GM18508 (cell line): ENCODE results near the gene EEPD1.

Experiments used
- ATAC-seq: cut with Tn5 transposase; IDR thresholded peaks from one replicate; pipeline ENCODE4 v1.9.1; 2021; ENCODE audit warnings: moderate number of reproducible peaks; ENCODE audit not compliant: insufficient read depth, unreplicated experiment

The EEPD1 gene

DNA sequence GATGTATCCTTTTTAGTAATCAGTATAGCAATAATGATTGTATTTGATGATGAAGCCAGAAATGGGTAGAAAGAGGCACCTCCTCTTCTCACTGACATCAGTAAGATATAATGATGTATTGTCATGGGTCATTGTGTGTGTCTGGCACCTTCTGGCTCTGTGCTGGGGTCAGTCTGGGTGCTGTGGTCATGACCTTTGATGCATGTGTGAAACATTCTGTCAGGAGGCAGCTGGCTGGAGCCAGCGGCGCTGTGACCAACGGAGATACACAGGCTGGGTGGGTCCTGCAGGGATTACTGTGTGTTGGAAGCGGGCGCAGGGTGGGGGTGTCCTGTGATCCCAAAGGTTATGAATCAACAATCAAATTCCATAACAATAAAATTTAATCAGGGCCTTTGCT, 35.2 kb downstream of the EEPD1 start:
- ATAC-seq = no peak

DNA sequence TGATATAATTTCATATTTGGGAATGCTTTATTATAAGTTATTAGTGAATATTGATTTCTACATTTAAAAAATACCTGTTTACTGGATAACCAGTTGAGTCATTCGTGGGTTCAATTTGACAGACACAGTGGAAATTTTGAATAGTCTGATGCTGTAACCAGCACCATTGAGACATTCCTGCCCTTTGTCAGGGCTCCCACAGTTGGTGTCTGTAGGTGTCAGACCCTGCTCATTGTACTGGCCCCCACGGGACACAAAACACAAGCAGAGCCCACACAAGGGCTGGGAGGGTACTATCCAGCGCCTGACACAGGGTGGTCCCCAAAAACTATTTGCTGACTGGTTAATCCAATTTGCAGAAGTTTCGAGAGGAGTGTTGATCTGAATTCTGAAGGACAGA, 35.9 kb downstream of the EEPD1 start:
- no peak for ATAC-seq

DNA sequence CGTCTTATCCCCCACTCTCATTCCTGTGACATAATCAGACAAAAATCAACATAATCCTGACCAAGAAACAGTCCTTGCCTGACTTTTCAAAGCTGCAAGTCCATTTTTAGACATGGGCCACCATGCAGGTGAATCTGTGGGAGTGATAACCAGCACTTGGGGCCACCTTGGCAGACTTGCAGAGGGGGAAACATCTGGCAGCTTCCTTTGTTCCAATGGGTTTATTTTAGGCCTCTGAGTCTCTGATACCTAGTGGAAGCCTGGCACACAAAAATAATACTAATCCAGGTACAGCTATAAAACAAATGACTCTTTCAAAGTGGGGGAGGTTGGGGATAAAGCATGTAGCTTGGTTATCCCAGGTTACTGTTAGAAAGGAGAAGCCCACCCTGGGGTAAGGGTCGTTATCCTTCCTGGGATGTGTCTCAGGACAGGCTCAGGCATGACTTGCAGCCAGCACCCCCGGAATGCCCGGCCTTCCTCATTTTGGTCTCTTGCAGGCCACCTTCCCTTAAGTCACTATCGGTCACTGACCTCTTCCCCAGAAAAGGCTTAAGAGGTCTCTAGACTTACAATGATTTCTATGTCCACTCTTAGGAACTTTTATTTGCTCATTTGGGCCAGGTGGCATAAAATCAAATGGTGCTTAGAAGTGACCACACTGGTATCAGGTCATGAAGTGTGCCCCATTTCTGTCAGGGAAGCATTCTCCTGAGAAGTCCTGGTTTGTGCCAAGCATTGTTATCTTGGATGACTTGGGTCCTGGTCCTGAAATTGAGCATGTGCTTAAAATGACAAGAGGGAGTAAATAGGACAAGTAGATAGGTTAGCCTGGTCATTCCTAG, 37.6 kb downstream of the EEPD1 start:
- no peak for ATAC-seq

DNA sequence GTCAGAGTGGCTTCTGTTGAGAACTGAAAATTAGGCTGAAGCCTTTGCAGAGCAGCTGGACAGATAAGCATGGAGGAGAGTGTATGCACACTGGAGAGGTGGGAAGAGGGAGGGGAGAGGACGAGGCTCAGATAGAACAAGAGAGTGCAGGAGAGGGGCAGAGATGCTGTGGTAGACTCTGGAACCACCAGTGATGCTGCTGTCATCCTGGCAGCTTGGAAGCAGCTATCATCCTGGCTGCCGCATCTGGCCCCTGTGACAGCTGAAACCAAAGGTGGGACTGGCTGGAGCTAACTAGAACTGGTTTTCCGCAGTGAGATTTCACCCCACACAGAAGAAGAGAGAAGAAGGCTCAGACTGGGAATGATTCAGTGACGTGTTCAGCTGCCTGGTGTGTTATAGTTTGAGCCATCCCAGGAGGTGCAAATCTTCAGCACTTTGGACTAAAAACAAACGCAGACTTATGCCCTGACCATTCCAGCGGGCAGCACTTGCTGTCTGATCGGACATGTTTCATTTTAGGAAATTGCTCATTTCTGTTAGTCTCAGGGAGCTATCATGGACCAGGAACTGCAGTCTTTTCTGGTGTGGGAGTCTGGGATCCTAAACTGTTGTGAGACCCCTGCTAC, 38.4 kb downstream of the EEPD1 start:
- no peak for ATAC-seq

DNA sequence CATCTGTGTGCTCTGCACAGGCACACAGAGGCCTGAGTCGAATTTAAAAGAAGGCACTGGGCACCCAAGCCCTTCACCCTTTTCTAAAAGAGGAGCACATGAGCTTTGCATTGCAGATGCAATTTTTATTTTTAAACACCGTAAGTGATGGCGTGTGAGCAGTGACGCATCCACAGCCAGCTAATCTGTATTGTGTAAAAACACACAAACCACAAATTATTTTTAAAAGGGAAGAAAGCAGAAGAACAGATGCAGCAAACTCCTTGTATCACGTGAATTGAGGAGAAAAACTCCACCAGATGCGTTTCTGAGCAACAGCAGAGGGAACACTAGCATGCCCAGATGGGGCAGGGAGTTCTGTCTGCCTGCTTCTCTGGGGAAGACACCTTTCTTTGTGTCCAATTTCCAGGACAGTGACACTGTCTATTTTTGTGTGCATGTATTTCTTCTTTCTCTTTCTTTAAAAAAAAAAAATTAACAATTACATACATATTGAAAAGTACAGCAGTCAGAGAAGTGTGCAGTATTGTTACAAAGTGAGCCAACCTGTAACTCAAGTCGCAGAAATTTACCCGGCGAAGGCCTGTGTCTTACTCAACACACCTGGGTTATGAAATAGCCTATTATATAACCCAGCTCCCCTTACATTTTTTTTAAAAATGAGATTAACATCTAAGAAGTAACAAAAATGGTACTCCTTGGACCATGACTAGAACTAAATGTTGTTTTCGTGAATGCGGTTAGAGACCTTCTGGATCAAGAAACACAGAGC, 39.2 kb downstream of the EEPD1 start:
- no peak for ATAC-seq

DNA sequence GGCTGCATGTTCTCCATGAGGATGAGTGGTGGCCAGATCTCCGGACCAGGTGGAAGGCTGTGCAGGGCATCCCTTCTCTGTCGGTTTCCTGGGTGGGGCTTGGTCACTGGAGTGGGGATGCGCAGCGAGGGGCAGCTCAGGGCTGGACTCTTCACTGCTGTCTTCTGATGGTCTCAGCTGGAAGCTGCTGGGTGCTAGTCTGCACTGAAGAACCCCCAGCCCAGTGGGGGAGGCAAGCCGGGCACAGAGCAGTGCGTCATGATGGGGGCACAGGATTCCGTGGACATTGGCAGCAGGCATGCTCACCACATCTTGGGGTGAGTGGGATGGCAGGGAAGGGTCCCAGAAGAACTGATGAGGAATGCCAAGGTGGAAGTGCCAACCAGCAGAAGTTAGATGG, 39.8 kb downstream of the EEPD1 start:
- no peak for ATAC-seq

DNA sequence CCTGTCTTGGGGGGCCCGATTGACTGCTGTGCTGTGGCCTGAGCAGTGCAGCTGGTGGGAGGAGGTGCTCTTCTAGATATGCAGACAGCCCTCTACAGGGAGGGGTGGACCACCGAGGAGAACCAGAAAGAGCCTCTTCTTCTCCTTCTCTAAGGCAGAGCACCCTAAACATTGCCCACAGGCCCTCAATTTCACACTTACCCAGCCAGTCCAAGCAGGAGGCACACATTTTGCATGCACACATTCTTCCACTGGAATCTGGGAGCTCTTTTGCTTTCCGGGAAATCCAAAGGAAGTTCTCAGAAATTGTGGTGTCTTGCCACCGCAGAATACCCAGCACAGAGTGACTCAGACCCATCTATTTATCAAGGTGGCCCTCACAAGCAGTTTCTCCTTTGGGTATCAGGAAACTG, 45.8 kb downstream of the EEPD1 start:
- ATAC-seq = no peak

DNA sequence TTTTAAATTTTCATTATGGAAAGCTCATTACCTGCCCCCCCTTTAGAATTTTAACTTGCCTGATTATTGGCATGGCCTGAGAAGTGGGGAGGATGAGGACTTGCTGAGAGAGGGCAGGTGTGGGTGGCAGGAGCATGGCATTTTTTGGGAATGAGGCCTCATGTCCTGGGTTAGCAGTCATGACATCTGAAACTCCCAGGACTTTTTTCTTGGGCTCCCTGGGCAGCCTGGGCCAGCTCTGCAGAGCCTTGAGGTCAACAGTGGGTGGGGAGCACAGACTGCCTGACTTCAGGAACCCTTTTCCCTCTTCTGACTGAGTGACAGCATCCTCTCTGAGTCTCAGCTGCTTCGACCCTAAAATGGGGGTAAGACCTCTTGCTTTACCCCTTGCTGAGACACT, 46.3 kb downstream of the EEPD1 start:
- no peak for ATAC-seq

DNA sequence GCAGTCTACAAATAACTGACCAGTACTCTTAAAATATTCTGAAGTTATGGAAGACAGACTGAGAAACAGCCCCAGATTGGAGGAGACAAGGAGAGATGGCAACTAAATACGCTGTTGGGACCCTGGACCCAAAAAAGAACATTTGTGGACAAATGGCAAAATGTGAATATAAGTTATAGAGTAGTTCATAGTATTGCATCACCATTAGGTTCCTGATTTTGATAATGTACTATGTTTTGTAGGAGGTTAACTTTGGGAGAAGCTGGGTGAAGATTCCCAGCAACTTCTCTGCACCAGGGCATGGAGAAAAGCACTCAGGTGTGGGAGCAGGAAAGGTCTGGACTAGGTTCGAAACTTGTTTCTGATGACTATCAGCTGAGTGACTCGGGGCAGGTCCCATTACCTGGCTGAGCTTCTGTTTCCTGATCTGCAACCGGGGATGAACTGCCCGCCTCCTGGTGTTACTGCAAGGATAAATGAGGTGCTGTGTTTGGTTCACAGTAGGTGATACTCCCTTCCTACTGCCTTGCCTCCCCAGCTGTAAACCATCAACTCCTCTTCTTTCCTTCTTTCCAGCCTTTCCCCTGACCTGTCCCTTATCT, 48.2 kb downstream of the EEPD1 start:
- no peak for ATAC-seq

DNA sequence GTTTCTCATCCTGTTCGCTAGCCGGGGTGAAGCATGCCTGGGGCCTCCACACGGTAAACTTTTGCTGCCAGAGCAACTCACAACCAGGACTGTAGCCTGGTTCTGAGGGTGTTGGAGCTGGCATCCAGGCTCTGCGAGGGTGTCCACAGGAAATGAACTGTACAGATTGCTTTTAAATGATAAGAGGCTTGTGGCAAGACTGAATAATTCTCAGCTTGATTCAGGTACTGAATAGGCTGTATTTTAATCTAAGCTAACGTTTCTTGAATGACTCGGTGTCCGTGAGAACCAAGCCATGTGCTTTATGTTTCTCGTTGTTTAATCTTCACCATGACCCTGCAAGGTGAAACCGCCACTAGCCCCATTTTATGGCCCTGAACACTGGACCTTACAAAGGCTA, 49.3 kb downstream of the EEPD1 start:
- no peak for ATAC-seq

DNA sequence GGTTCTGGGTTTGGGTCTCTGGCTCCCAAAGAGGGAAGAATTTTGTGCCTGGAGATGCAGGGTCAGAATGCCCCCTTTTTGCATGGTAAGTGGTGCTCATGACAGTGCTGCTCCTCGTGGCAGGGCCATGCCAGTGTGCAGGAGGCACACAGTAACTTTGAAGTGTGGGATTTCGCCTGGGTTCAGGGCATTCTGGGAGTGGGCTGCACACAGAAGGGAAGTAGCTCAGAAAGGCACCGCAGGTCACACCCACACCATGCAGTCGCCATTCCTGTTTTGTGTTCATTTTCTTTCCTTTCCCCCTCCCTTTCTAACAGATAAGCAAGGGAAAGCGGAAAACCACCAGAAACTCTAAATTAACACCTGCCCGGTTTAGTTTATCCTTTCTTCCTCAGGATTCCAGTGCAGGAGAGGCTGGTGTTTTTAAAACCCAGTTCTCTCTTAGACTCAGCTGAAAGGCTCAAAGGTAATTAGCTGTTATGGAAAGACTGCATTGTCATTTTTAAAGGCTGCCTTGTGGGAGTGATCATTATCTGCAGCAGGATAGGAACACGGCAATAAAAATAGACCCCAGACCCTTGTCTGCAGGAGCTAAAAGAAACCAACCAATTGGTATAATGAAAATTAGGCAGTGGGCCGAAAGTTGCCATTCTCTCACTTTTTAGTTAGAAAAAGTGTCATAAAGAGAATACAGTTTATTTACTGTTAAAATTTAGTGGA, 50.2 kb downstream of the EEPD1 start:
- ATAC-seq = no peak

DNA sequence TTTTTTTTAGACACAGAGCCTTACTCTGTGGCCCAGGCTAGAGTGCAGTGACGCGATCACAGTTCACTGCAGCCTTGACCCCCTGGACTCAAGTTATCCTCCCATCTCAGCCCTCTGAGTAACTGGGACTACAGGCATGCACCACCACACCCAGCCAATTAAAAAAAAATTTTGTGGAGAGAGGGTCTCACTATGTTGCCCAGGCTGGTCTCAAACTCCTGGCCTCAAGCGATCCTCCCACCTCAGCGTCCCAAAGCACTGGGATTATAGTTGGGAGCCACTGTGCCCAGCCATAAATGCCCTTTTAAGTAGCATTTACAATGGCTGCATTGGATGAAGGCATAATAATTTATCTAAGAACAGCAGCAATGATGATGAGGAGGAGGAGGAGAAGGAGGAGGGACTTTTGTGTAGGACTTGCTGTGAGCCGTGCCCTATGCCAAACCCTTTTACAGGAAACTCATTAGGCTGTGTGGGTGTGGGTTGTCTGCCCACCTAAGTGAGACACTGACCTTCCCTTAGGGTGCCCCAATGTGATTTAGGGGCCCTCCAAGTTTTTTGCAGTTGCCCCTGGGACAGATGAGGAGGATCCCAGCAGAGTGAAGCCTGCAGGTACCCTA, 51.1 kb downstream of the EEPD1 start:
- ATAC-seq = no peak

DNA sequence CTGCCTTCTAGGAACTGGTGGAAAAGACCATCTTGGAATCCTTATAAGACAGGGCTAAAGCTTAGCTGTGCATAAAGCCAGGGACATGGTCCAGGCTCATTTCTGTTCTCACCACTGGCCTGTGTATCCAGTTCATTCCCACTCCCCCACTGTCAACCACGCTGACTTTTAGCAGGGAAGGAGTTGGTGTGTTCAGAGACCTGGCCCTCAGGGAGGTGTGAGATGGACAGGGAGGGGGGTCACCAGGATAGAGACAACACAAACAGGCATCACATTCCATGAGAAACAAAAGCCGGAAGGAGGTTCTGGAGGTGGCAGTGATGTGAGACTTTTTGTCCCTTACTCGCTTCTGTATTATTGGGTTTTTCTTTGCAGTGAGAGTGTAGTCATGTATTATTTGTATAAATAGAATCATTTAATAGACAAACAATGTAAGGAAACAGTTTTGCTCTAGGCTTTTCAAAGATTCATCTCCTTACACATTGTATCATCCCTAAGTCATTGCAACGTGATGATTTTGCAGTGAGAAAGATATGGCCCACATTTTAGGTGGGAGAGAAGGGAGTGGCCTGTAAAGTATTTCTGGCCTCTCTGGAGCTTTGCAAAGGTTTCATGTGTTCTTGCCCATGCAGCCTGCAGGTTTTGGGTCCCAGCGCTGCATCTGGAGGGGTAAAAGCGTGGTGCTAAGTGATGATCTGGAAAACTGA, 52.0 kb downstream of the EEPD1 start:
- no peak for ATAC-seq

DNA sequence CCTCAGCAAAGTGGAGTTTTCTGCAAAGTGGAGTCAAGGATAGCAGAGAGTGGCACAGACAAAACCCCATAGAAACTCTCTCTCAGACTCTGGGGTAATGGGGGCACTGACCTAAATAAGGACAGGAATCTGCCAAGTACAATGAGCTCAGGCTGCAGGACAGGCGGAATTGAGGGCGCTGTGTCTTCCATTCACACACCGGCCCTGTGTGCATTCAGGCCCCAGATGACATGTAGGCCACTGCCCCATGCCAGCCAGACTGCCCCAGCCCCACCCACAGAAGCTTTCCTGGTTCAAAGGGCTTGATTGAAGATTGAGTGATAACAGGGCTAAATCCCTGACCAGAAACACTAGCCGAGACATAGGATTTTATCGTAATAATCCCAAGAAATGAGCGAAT, 52.7 kb downstream of the EEPD1 start:
- ATAC-seq = no peak

DNA sequence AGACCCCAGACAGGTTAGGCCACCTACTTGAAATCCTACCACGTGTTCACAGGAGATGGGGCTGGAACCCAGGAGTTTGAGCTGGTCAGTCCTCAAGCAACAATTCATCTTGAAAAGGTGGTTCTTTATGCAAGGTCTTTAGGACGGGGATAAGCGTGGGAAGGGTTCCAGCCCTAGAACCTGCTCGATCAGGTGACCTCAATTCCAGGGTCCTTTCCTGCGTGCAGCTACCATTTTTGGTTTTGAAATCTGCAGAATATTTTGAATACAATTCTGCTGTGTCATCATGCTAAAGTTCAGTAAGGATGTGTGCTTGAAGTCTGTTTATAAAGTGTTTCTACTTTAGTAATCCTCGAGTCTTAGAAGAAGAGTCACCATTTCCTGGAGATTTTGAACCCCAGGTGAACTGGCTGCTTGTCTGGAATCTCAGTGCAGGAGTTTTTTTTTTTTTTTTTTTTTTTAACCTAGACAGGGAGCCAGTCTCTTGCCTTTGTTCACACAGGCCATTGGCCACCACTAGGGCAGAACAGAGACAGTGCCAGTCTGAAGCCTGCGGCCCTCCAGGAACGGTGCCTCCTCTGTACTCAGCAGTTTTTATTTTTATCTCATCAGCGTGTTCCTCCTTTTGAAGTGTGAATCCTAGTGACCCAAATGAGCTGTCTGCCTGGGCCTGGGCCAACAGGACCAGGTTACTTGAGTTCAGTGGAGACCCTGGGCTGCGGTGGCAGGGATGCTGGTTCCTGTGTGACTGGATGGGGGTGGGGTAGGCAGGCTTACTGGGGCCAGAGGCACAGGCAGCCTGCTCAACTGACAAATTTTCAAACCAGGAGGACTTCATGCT, 54.6 kb downstream of the EEPD1 start:
- no peak for ATAC-seq

DNA sequence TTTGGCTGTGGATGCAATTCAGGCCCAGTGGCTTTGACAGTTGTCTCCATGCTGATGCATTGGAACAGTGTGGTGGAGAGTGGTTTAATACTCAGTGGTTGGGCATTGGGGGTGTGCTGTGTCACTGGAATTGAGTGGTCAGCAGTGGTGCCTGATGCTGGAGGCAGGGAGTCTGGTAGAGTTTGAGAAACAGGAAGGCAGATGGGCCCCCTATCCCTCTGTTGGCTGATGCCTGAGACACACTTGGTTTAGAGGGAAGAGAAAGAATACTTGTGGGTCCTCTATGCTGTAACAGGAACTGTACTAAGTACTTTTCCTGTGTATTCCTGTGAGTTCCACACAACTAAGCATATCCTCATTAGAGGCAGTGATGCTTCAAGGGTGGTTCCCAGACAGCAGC, 55.4 kb downstream of the EEPD1 start:
- ATAC-seq = no peak

DNA sequence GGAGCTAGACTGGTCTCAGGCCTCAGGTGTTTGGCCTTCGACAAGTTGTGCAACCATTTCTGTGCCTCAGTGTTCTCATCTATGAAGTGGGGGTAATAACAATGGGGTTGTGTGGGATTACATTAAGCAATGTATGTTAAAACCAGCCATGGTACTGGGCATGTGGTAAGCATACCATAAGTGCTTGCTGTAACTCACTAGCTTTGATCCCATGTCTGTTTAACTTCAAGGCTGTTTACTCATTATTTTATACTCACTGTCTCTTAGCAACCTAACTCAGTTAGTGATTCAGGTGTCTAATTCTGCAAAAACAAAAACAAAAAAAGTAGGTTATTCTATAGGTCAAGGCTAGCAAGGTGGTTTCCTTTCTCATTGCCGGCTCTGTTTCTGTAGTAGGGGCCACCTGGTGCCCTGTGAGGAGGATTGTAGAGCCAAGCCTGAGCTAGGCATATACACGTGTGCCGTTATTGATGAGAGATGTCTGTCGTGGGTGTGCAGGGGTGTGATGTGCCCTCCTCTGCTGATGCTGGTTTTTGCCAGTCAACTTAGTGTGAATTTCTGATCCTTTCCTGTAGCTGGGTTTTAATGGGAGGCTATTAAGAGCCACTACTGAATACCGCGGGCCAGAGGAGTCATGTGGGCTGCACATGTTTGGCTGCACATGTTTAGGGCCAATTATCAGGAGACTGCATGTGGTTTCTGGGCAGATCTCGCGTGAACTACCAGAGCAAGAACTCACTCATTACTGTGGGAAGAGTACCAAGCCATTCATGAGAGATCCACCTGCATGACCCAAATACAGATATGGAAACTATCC, 56.2 kb downstream of the EEPD1 start:
- ATAC-seq = no peak

DNA sequence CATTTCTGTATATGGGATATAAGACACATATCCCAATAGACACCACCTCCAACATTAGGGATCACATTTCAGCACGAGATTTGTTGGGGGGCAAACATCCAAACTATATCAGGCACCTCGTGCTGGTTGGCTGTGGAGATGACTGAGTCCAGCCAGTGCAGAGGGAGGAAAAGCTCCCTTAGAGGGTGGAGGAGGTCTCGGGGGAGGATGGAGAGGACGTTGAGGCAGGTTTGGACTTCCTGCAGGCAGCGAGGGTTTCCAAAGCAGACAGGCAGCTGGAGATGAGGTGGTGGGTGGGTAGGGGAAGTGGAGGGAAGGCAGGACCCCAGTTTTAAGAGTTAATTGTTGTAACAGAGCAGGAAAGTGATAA, 56.7 kb downstream of the EEPD1 start:
- ATAC-seq = no peak
